DND-41 (cell line): ENCODE data around the gene NEFH.

Experiments
- ATAC-seq: fragments of 200-7000 bp; cut with Tn5 transposase; 3 replicates; pipeline ENCODE4 v1.9.1; 2021; ENCODE audit warnings: low read depth; ENCODE audit not compliant: insufficient read depth
- DNase-seq: peaks from one replicate; pipeline ENCODE4 v3.0.0-alpha.2; 2020
- H2AFZ ChIP-seq: 2 replicates; pipeline ENCODE4 v1.6.0; 2012; ENCODE audit warnings: low read depth, low read length
- H3K27ac ChIP-seq: 2 replicates; pipeline ENCODE4 v1.5.1; 2012; ENCODE audit warnings: low read length, inconsistent platforms
- H3K27me3 ChIP-seq: fragments of 200-600 bp; sonication (generic); 2 replicates; pipeline ENCODE4 v1.6.0; 2012; ENCODE audit warnings: low read length, mild to moderate bottlenecking, inconsistent platforms; ENCODE audit not compliant: insufficient read depth, poor library complexity
- H3K36me3 ChIP-seq: 2 replicates; pipeline ENCODE4 v1.5.1; 2012; ENCODE audit warnings: low read length, inconsistent platforms; ENCODE audit not compliant: insufficient read depth
- H3K4me1 ChIP-seq: 2 replicates; pipeline ENCODE4 v1.5.1; 2012; ENCODE audit warnings: mild to moderate bottlenecking, low read length; ENCODE audit not compliant: insufficient read depth
- H3K4me2 ChIP-seq: 2 replicates; pipeline ENCODE4 v1.6.0; 2012; ENCODE audit warnings: mild to moderate bottlenecking, moderate library complexity, low read length, inconsistent platforms; ENCODE audit not compliant: insufficient read depth
- H3K4me3 ChIP-seq, 2 experiments: fragments of 200-600 bp in 1 of 2; shearing (Covaris generic) in 1 of 2; 2 replicates each; pipeline ENCODE4 v1.5.1; 2012 to 2016; ENCODE audit warnings: inconsistent platforms in 2 of 2, low read length in 2 of 2, mild to moderate bottlenecking in 2 of 2, low read depth in 1 of 2, moderate library complexity in 1 of 2
- H3K79me2 ChIP-seq: 2 replicates; pipeline ENCODE4 v1.6.0; 2012; ENCODE audit warnings: low read length, inconsistent platforms; ENCODE audit not compliant: insufficient read depth
- H3K9ac ChIP-seq: 2 replicates; pipeline ENCODE4 v1.6.0; 2012; ENCODE audit warnings: low read depth, mild to moderate bottlenecking, inconsistent platforms, low read length, moderate library complexity
- H3K9me3 ChIP-seq: 2 replicates; pipeline ENCODE4 v1.5.1; 2012; ENCODE audit warnings: low read length, moderate library complexity, mild to moderate bottlenecking, inconsistent platforms; ENCODE audit not compliant: insufficient read depth, severe bottlenecking
- H4K20me1 ChIP-seq: 2 replicates; pipeline ENCODE4 v1.6.0; 2012; ENCODE audit warnings: low read length; ENCODE audit not compliant: insufficient read depth
- CTCF ChIP-seq: IDR thresholded peaks from 2 replicates; pipeline ENCODE4 v1.5.1; 2012; ENCODE audit warnings: borderline replicate concordance, low read length, moderate library complexity, mild to moderate bottlenecking; ENCODE audit not compliant: poor library complexity, severe bottlenecking; ENCODE audit errors: extremely low read depth
- EZH2 ChIP-seq: IDR thresholded peaks from 3 replicates; pipeline ENCODE4 v1.6.1; 2012; ENCODE audit warnings: borderline replicate concordance, low read depth, mild to moderate bottlenecking, moderate library complexity, low read length, inconsistent platforms; ENCODE audit not compliant: severe bottlenecking

NEFH gene

GRCh38 chr22:29480262-29480511, 169 bp downstream of the NEFH start:
- H3K9me3 ChIP-seq, result no peaks in the 10 kb centered on the region
- TF ChIP-seq CTCF, result no peak
- TF ChIP-seq EZH2, result no peak
- H3K4me3 ChIP-seq, result no peak overlapping the region
- no peak overlapping the region for H3K27ac ChIP-seq
- H3K27me3 ChIP-seq, result no peaks in the 10 kb centered on the region
- no peak overlapping the region for H3K4me2 ChIP-seq
- DNase-seq (no peak), ATAC-seq (no peak)
- H3K79me2 ChIP-seq, result no peaks in the 10 kb centered on the region
- peaks cover 13% of the 10 kb centered on the region for H4K20me1 ChIP-seq
- no peak overlapping the region for H2AFZ ChIP-seq
- H3K9ac ChIP-seq, result no peak overlapping the region
- peaks cover 12% of the 10 kb centered on the region; the same call in 1 of the 2 replicates for H3K4me1 ChIP-seq
- H3K36me3 ChIP-seq, result no peaks in the 10 kb centered on the region

- H3K4me1 ChIP-seq, result peaks cover 12% of the 10 kb centered on the region; the same call in 1 of the 2 replicates
- no peaks in the 10 kb centered on the region for H3K79me2 ChIP-seq
- no peak overlapping the region for H3K27ac ChIP-seq
- no peak overlapping the region for H2AFZ ChIP-seq
- TF ChIP-seq EZH2 (no peak), CTCF (no peak)
- H3K27me3 ChIP-seq, result no peaks in the 10 kb centered on the region
- DNase-seq (no peak), ATAC-seq (no peak)
- no peak overlapping the region for H3K4me2 ChIP-seq
- H4K20me1 ChIP-seq, result peaks cover 13% of the 10 kb centered on the region
- no peak overlapping the region for H3K4me3 ChIP-seq
- no peak overlapping the region for H3K9ac ChIP-seq
- H3K9me3 ChIP-seq, result no peaks in the 10 kb centered on the region
- H3K36me3 ChIP-seq, result no peaks in the 10 kb centered on the region
Measured at GRCh38 chr22:29480512-29481264, 670 bp downstream of the NEFH start.

- DNase-seq (no peak), ATAC-seq (no peak)
- Histone ChIP-seq H3K27ac (no peak overlapping the region), H3K9ac (no peak overlapping the region), H3K9me3 (no peaks in the 10 kb centered on the region), H3K4me1 (peaks cover 12% of the 10 kb centered on the region; the same call in 1 of the 2 replicates), H3K27me3 (no peaks in the 10 kb centered on the region), H4K20me1 (peaks cover 13% of the 10 kb centered on the region), H2AFZ (no peak overlapping the region), H3K4me3 (no peak overlapping the region), H3K79me2 (no peaks in the 10 kb centered on the region), H3K36me3 (no peaks in the 10 kb centered on the region), H3K4me2 (no peak overlapping the region)
- TF ChIP-seq EZH2 (no peak), CTCF (no peak)
Measured at GRCh38 chr22:29481265-29482000, 1.4 kb downstream of the NEFH start.
